BJ (cell line): Measurements from ENCODE around the gene RGS7. TPM values are rescaled to one million over a fixed set of nuclear protein-coding genes. Genes with fewer than 3 reads are reported as not detected.

ENCODE experiments used
- CTCF ChIA-PET: fragments of 350-600 bp; formaldehyde crosslinking; extraction: SDS; loops from one replicate; lab custom pipeline; 2021; ENCODE audit warnings: antibody characterized with exemption, inconsistent platforms; lab: Yijun Ruan, JAX
- POLR2A ChIA-PET: fragments of 300-600 bp; sonication (Branson Sonifier 250); formaldehyde crosslinking; extraction: SDS; loops from one replicate; lab custom pipeline; 2021; ENCODE audit warnings: antibody characterized with exemption; lab: Charles Lee
- DNase-seq: peaks from one replicate; pipeline ENCODE4 v3.0.0-alpha.2; 2011; ENCODE audit warnings: low read depth
- H3K27me3 ChIP-seq: 2 replicates; pipeline ENCODE4 v1.6.0; 2011; ENCODE audit warnings: low read length; ENCODE audit not compliant: control insufficient read depth, insufficient read depth
- H3K36me3 ChIP-seq: 2 replicates; pipeline ENCODE4 v1.5.1; 2011; ENCODE audit warnings: low read length; ENCODE audit not compliant: control insufficient read depth, insufficient read depth
- H3K4me3 ChIP-seq: 2 replicates; pipeline ENCODE4 v1.5.1; 2011; ENCODE audit warnings: low read depth, mild to moderate bottlenecking, control low read depth, low read length
- polyA plus RNA-seq: library from polyadenylated mRNA; depleted of rRNA; stranded (reverse); fragments of >200 nt; gene quantifications from 2 replicates; pipeline ENCODE4 v1.2.3, GENCODE V29; 2011
- TF ChIP-seq, protein P1 (sequence below): IDR thresholded peaks from 2 replicates; pipeline ENCODE4 v1.5.1; 2011; ENCODE audit warnings: low read depth, mild to moderate bottlenecking, control low read depth, inconsistent platforms, low read length, moderate library complexity; ENCODE audit not compliant: insufficient read depth

RGS7 gene
- polyA plus RNA-seq, 1 experiment, result 0.93 TPM

DNA sequence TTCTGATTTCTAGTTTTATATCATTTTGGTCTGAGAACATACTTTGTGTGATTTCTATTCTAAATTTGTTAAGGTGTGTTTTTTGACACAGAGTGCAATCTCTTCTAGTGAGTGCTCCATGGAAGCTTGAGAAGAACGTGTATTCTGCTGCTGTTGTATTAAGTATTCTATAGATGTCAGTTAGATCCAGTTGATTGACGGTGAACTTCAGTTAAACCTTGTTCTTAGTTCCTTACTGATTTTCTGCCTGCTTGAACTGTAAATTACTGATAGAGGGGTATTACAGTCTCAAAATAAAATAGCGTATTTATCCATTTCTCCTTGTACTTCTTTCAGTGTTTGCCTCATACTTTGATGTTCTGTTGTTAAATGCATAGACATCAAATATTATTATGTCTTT, 497.0 kb downstream of the RGS7 start:
- DNase-seq, result no peak
- TF ChIP-seq, protein P1, sequence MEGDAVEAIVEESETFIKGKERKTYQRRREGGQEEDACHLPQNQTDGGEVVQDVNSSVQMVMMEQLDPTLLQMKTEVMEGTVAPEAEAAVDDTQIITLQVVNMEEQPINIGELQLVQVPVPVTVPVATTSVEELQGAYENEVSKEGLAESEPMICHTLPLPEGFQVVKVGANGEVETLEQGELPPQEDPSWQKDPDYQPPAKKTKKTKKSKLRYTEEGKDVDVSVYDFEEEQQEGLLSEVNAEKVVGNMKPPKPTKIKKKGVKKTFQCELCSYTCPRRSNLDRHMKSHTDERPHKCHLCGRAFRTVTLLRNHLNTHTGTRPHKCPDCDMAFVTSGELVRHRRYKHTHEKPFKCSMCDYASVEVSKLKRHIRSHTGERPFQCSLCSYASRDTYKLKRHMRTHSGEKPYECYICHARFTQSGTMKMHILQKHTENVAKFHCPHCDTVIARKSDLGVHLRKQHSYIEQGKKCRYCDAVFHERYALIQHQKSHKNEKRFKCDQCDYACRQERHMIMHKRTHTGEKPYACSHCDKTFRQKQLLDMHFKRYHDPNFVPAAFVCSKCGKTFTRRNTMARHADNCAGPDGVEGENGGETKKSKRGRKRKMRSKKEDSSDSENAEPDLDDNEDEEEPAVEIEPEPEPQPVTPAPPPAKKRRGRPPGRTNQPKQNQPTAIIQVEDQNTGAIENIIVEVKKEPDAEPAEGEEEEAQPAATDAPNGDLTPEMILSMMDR, result no peak
- no peak overlapping the region for H3K4me3 ChIP-seq
- H3K36me3 ChIP-seq, result no peaks in the 10 kb centered on the region
- H3K27me3 ChIP-seq, result no peaks in the 10 kb centered on the region
- POLR2A ChIA-PET, result no interaction called here
- CTCF ChIA-PET, result no interaction called here

DNA sequence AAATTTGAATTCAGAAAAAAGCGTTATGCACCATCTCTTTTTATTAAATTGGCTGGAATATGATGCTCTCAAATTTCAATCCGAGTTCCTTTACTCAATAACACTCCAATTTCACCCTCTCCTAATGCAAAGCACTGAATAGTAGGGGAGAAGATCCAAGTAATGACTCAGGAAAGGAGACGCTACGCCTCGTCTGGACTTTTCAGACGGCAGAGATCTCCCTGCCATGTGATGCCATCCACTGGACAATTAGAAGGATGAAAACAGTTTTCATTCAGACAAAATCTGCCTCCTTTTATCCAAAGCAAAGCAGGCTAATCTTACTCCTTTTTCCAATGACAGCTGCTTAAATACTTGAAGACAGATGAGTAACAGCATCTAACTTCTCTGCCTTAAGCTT, 502.6 kb downstream of the RGS7 start:
- no peak for DNase-seq
- TF ChIP-seq, protein P1, result peak; percentile 28; the same call in 1 of the 2 replicates
- no peak overlapping the region for H3K4me3 ChIP-seq
- no peaks in the 10 kb centered on the region for H3K27me3 ChIP-seq
- POLR2A ChIA-PET, result no interaction called here
- H3K36me3 ChIP-seq, result no peaks in the 10 kb centered on the region
- CTCF ChIA-PET, result interaction anchor here (0.5 to 0.9 kb wide), 2 partner anchors 122 to 158 kb away, joined by 4 read pairs; no protein-coding TSS in a partner anchor

DNA sequence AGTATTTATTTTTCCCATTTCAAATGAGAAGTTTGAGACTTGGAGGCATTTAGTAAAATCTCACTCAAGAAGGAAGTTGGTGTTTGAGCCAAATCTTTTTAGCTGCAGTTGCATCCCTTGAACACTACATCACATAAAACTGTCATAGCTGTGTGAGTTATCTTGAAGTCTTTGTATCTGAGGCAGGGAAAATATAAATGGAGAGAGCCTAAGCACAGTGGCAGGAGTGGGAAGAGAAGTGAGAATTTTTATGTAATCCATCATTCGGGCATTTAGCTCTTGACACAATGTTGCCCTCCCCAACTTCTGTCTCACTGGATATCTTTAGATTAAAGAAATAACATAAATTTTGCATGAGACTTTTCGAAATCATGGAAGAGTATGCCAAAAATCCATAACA, 509.7 kb downstream of the RGS7 start:
- Histone ChIP-seq H3K27me3 (no peaks in the 10 kb centered on the region), H3K4me3 (no peak overlapping the region), H3K36me3 (no peaks in the 10 kb centered on the region)
- POLR2A ChIA-PET, result no interaction called here
- TF ChIP-seq, protein P1, result no peak
- CTCF ChIA-PET, result no interaction called here
- no peak for DNase-seq

DNA sequence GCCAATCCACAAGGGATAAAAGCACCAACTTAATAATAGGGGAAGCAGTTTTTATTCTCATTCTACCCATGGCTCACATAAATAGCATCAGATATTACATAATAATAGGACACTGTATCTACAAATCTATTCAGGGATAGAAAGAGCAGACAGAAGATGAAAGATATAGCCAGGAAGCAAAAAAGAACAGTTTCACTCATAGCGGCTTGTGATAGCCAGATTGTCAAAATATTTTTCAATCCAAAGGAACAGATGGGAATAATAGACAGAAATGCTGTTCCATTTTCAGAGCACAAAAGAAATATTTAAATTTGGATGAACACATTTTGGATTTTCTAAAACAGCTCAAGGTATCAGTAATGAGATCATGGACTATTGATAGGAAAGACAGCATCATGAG, 512.5 kb downstream of the RGS7 start:
- no peaks in the 10 kb centered on the region for H3K36me3 ChIP-seq
- no peaks in the 10 kb centered on the region for H3K27me3 ChIP-seq
- CTCF ChIA-PET, result interaction anchor here (0.5 kb wide), 1 partner anchor 116 kb away, joined by 3 read pairs; no protein-coding TSS in a partner anchor
- POLR2A ChIA-PET, result no interaction called here
- DNase-seq, result no peak
- no peak overlapping the region for H3K4me3 ChIP-seq
- TF ChIP-seq, protein P1, result no peak

DNA sequence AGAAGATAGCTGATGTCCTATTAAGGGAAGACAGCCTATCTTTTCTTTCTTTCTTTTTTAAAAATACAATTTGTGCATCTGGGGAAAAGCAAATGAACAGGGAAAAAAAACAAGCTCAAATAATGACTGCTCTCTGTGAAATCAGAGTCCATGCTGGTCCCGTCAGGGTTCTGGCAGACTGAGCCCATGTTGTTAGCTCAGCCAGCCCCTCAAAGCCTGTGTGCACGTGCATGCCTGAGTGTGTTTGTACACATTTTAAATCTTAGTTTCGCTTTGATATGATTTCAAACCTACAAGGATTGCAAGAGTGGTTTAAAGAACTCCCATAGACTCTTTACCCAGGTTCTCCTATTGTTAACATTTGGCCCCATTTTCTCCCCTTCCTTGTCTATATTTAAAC, 513.2 kb downstream of the RGS7 start:
- H3K4me3 ChIP-seq, result no peak overlapping the region
- TF ChIP-seq, protein P1, result no peak
- no peaks in the 10 kb centered on the region for H3K27me3 ChIP-seq
- no peaks in the 10 kb centered on the region for H3K36me3 ChIP-seq
- no peak for DNase-seq
- CTCF ChIA-PET, result interaction anchor here (0.5 to 1.5 kb wide), 2 partner anchors 13 to 112 kb away, joined by 3 read pairs; no protein-coding TSS in a partner anchor
- POLR2A ChIA-PET, result no interaction called here
